GM19467 (cell line): ENCODE data around the gene ACBD5.
"Not testable (repeated sequence)": the region's sequence is repeated elsewhere in the genome, so short reads cannot be mapped to it uniquely, and the experiment has no call there.

Experiments
- ATAC-seq: cut with Tn5 transposase; IDR thresholded peaks from one replicate; pipeline ENCODE4 v1.9.1; 2021; ENCODE audit warnings: mild to moderate bottlenecking, moderate library complexity; ENCODE audit not compliant: unreplicated experiment

The ACBD5 gene

GRCh38 chr10:27241652-27242472 is 1.3 kb upstream of the ACBD5 start:
- peak; percentile 63 for ATAC-seq

- ATAC-seq = peak; percentile 8
Measured at GRCh38 chr10:27241010-27241651, 534 bp upstream of the ACBD5 start.

DNA sequence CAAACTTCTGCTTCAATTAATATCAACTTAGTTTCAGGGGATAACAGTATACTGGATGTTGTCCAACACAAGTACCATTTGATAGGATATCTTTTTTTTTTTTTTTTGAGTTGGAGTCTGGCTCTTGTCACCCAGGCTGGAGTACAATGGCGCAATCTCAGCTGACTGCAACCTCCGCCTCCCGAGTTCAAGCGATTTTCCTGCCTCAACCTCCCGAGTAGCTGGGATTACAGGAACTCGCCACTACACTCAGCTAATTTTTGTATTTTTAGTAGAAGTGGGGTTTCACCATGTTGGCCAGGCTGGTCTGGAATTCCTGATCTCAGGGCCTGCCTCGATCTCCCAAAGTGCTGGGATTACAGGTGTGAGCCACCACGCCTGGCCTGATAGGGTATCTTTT is 3.1 kb downstream of the ACBD5 start:
- ATAC-seq = not testable (repeated sequence)

- not testable (repeated sequence) for ATAC-seq
Measured at GRCh38 chr10:27236589-27237128, 3.9 kb downstream of the ACBD5 start.

GRCh38 chr10:27235706-27236105 is 4.9 kb downstream of the ACBD5 start:
- no peak for ATAC-seq

DNA sequence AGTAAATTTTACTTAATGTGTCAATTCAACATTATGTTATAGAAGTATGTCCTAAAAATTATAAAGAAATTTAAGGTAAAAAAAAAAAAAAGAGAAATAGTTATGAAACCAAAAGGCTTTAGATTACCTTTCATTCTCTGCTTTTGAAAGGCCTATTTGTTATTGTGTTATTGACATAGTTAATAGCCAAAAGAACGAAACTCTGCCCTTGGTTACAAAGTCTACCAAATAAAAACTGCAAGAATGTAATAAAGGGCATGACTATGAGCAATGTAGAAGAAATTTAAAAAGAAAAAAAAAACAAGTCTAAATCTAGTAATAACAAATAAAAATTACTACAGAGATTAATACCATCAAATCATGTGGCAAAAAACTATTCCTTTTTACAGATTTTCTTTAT is 10.6 kb downstream of the ACBD5 start:
- ATAC-seq = no peak

DNA sequence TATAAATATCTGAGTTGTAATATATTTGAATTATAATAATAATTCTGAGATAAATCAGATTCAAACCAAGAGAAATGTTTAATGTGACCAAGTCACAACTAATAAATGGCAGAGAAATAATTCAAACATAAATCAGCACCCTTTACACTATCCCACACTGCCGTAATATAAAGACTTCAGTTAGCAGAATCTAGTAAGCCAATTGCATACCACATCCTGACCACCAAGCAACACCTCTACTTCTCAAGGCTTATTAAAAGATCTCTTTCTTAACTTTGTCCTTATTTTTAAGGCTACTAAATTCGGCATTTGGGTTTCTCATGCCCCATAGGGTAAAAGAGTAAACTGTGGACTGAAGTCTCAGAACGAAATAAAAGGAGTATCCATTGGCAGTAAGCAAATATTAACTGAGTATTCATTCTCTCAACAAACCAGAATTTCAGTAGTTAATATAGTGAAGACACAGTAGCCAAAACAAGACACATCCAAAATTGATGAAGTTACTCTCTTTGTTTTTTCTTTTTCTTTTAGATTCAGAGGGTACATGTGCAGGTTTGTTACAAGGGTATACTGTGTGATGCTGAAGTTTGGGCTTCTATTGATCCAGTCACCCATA is 14.8 kb downstream of the ACBD5 start:
- ATAC-seq = no peak

DNA sequence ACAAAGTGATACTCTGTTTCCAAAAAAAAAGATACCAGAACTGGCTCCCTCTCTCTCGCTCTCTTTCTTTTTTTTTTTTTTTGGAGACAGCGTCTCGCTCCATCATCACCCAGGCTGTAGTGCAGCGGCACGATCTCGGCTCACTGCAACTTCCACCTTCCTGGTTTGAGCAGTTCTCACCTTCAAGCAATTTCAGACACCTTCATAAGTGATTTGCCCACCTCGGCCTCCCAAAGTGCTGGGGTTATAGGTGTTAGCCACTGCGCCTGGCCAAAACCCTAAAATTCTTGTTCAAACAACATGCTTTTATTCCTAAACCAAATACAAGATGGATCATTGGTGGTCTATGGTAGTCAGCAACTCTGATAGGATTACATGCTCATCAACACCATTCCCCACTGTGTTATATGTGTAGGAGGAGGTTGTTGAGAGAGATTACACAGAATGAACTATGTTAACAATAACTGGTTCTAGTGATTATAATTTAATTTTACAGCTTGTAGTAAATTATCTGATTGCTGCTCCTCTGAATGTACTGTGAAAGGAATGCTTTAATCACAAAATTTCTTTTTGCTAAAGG is 15.5 kb downstream of the ACBD5 start:
- ATAC-seq = no peak

GRCh38 chr10:27223964-27224363 is 16.6 kb downstream of the ACBD5 start:
- no peak for ATAC-seq

GRCh38 chr10:27207350-27207749 is 33.2 kb downstream of the ACBD5 start:
- ATAC-seq = no peak

- ATAC-seq = no peak
Measured at GRCh38 chr10:27203806-27204205, 36.8 kb downstream of the ACBD5 start.

DNA sequence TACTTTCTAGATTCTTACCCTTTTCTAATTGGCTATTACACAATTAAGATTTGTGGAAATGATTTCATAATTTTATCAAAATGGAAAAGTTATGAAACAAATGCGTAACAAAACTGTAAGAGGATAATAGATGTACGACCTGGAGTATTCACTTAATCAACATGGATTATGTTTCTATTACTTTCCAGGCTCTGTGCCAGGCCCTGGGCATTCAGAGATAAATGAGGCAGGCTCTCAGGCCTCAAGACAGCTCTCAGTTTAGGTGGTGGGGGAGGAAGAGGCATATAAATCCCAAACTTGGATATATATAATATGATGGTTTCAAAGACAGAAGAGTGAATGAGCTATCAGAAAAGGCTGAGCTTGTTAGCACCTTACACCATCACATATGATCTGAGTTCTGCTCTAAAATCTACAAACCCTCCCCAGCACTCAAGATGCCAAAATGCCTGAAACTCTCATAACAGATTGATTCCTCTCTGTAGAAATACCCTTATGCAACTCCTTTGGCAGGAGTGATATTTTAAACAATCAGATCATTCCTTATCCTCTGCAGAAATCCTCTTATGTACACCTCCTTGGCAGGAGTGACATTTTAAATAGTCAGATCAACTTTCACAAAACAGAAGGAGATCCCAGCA is 42.5 kb downstream of the ACBD5 start:
- ATAC-seq = no peak

GRCh38 chr10:27192284-27192683 is 48.3 kb downstream of the ACBD5 start:
- no peak for ATAC-seq

GRCh38 chr10:27190508-27190907 is 50.1 kb downstream of the ACBD5 start:
- ATAC-seq = no peak

DNA sequence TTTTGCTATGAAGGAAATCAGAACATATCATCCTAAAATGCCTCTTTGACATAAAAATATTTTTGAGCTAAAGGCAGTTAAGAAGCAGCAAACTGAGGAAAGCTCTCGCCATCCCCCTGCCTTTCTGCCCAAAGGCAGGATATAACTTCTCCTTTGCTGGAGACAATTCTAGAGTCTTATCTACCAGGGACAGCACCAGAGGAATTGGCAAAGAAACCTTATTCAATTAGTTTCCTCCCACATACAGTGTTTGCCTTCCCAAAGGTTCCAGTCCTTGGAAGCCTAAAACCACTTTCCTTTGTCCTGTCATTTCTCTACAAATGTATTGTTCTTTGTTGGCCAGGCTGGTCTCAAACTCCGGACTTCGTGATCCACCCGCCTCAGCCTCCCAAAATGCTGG is 51.7 kb downstream of the ACBD5 start:
- no peak for ATAC-seq

- ATAC-seq = no peak
Measured at GRCh38 chr10:27188259-27188658, 52.3 kb downstream of the ACBD5 start.

- ATAC-seq = no peak
Measured at GRCh38 chr10:27169849-27170248, 70.7 kb downstream of the ACBD5 start.

DNA sequence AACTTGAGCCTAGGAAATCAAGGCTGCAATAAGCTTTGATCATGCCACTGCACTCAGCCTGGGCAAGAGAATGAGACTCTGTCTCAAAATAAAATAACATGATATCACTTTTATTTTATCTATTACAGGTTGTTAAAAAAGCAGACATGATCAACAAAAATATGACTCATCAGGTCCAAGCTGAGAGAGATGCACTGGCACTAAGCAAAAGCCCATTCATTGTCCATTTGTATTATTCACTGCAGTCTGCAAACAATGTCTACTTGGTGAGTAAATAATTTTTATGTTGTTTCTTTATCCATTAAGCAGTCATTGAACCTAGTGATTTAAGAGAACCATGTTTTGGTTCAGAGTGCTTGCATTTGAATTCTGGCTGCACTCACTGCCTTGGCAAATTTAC is 82.2 kb downstream of the ACBD5 start:
- ATAC-seq = no peak

- no peak for ATAC-seq
Measured at GRCh38 chr10:27157150-27157549, 83.4 kb downstream of the ACBD5 start.

DNA sequence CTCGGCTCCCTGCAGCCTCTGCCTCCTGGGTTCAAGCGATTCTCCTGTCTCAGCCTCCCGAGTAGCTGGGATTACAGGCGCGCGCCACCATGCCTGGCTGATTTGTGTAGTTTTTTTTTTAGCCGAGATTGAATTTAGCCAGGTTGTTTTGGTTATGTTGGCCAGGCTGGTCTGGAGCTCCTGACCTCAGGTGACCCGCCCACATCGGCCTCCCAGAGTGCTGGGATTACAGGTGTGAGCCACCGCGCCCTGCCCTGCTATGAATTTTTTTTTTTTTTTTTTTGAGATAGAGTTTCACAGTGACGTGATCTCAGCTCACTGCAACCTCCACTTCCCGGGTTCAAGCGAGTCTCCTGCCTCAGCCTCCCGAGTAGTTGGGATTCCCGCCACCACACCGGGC is 84.0 kb downstream of the ACBD5 start:
- not testable (repeated sequence) for ATAC-seq
